PC-9 (cell line): Measurements from ENCODE around the gene FAM163B. TPM values are rescaled to one million over a fixed set of nuclear protein-coding genes. Genes with fewer than 3 reads are reported as not detected.

Experiments
- BruUV-seq: library from RNA; stranded (reverse); fragments of 400-500 nt; replicated peaks from 2 replicates; lab custom pipeline; 2021; lab: Mats Ljungman, UMichigan
- CTCF ChIA-PET: fragments of 300-600 bp; sonication (Branson Sonifier 250); formaldehyde crosslinking; loops from one replicate; lab custom pipeline; 2022; ENCODE audit warnings: antibody characterized with exemption; lab: Charles Lee
- POLR2A ChIA-PET: fragments of 300-600 bp; sonication (Branson Sonifier 250); formaldehyde crosslinking; loops from one replicate; lab custom pipeline; 2022; ENCODE audit warnings: antibody characterized with exemption; ENCODE audit not compliant: unreplicated experiment; lab: Charles Lee
- DNase-seq, 2 experiments: peaks; one replicate each; pipeline versions ENCODE4 v3.0.0 to v3.0.0-alpha.2; 2015 to 2022; ENCODE audit warnings: mixed read lengths in 1 of 2
- H2AFZ ChIP-seq: fragments of 200-600 bp; sonication (generic); 2 replicates; pipeline ENCODE4 v1.8.1; 2017; ENCODE audit warnings: antibody characterized with exemption
- H3F3A ChIP-seq: fragments of 200-600 bp; sonication (generic); 2 replicates; pipeline ENCODE4 v1.8.1; 2017; ENCODE audit warnings: antibody characterized with exemption, mild to moderate bottlenecking, low read depth; ENCODE audit not compliant: insufficient read depth
- H3K27ac ChIP-seq: fragments of 200-600 bp; sonication (generic); 2 replicates; pipeline ENCODE4 v1.6.1; 2016; ENCODE audit warnings: mixed run types
- H3K27me3 ChIP-seq: fragments of 200-600 bp; sonication (generic); 2 replicates; pipeline ENCODE4 v1.6.1; 2016; ENCODE audit warnings: low read depth, mixed run types; ENCODE audit not compliant: insufficient read depth
- H3K36me3 ChIP-seq: fragments of 200-600 bp; sonication (generic); 2 replicates; pipeline ENCODE4 v1.6.1; 2016; ENCODE audit warnings: low read depth, mixed run types
- H3K4me1 ChIP-seq: fragments of 200-600 bp; sonication (generic); replicated peaks from 2 replicates; pipeline ENCODE4 v1.6.1; 2016; ENCODE audit warnings: mixed run types; ENCODE audit not compliant: insufficient read depth
- H3K4me2 ChIP-seq: fragments of 200-600 bp; sonication (generic); 2 replicates; pipeline ENCODE4 v1.6.1; 2017; ENCODE audit warnings: mixed run types
- H3K4me3 ChIP-seq: fragments of 200-600 bp; sonication (generic); 2 replicates; pipeline ENCODE4 v1.6.1; 2016; ENCODE audit warnings: mixed run types
- H3K79me2 ChIP-seq: fragments of 200-600 bp; sonication (generic); 2 replicates; pipeline ENCODE4 v1.6.1; 2017; ENCODE audit warnings: low read depth, mixed run types
- H3K9me2 ChIP-seq: fragments of 200-600 bp; sonication (generic); 2 replicates; pipeline ENCODE4 v1.8.1; 2017; ENCODE audit warnings: mild to moderate bottlenecking; ENCODE audit not compliant: insufficient read depth
- H3K9me3 ChIP-seq: fragments of 200-600 bp; sonication (generic); 2 replicates; pipeline ENCODE4 v1.8.1; 2016; ENCODE audit warnings: low read depth; ENCODE audit not compliant: insufficient read depth
- H4K20me1 ChIP-seq: fragments of 200-600 bp; sonication (generic); 2 replicates; pipeline ENCODE4 v1.8.1; 2017; ENCODE audit not compliant: insufficient read depth
- CTCF ChIP-seq: fragments of 200-600 bp; sonication (generic); conservative IDR thresholded peaks from 2 replicates; pipeline ENCODE4 v1.6.1; 2017; ENCODE audit warnings: mixed run types, antibody characterized with exemption, mild to moderate bottlenecking, moderate library complexity
- EZH2 ChIP-seq: fragments of 200-600 bp; sonication (generic); IDR thresholded peaks from 2 replicates; pipeline ENCODE4 v1.8.0; 2017; ENCODE audit warnings: antibody characterized with exemption, low read depth
- intact Hi-C: fragments of 100-400 bp; cut with micrococcal nuclease; formaldehyde crosslinking; loops from one replicate; pipeline ENCODE4 v1.10.0; 2022; ENCODE audit not compliant: unreplicated experiment
- total RNA-seq: library from RNA; stranded (reverse); gene quantifications from 2 replicates; pipeline ENCODE4 v1.2.3, GENCODE V29; 2021

The FAM163B gene
- total RNA-seq, 1 experiment from 2014 or later: not detected

- ChIA-PET POLR2A (no interaction called here), CTCF (no interaction called here)
- no peaks in the 10 kb centered on the region for H3K9me2 ChIP-seq
- intact Hi-C loops: no loop called here
- H3K79me2 ChIP-seq: no peaks in the 10 kb centered on the region
- no peaks in the 10 kb centered on the region for H3F3A ChIP-seq
- BruUV-seq: no TSS peak
- H3K4me1 ChIP-seq: no peaks in the 10 kb centered on the region
- H3K4me2 ChIP-seq: no peak overlapping the region
- H2AFZ ChIP-seq: no peak overlapping the region
- H3K9me3 ChIP-seq: no peaks in the 10 kb centered on the region
- TF ChIP-seq EZH2 (no peak), CTCF (no peak)
- H3K36me3 ChIP-seq: no peaks in the 10 kb centered on the region
- no peak overlapping the region for H3K4me3 ChIP-seq
- H3K27me3 ChIP-seq: peaks cover 100% of the 10 kb centered on the region
- no peaks in the 10 kb centered on the region; the same call in 1 of the 2 replicates for H4K20me1 ChIP-seq
- no peak for DNase-seq
- H3K27ac ChIP-seq: no peak overlapping the region
Observed at GRCh38 chr9:133641396-133641655, 32.1 kb upstream of the FAM163B start.

- peaks cover 100% of the 10 kb centered on the region for H3K27me3 ChIP-seq
- CTCF ChIA-PET: no interaction called here
- no peak overlapping the region for H3K27ac ChIP-seq
- H3K9me3 ChIP-seq: no peaks in the 10 kb centered on the region
- H3K79me2 ChIP-seq: no peaks in the 10 kb centered on the region
- H3K4me1 ChIP-seq: no peaks in the 10 kb centered on the region
- BruUV-seq: no TSS peak
- intact Hi-C loops: no loop called here
- no peaks in the 10 kb centered on the region for H3F3A ChIP-seq
- no peaks in the 10 kb centered on the region for H3K36me3 ChIP-seq
- H2AFZ ChIP-seq: no peak overlapping the region
- TF ChIP-seq CTCF: no peak
- no peak for TF ChIP-seq EZH2
- H3K9me2 ChIP-seq: no peaks in the 10 kb centered on the region
- POLR2A ChIA-PET: no interaction called here
- H4K20me1 ChIP-seq: no peaks in the 10 kb centered on the region; the same call in 1 of the 2 replicates
- DNase-seq: no peak
- H3K4me3 ChIP-seq: no peak overlapping the region
- no peak overlapping the region for H3K4me2 ChIP-seq
Observed at GRCh38 chr9:133640580-133641395, 31.6 kb upstream of the FAM163B start.

- Histone ChIP-seq H3F3A (no peaks in the 10 kb centered on the region), H3K27ac (no peak overlapping the region), H2AFZ (no peak overlapping the region), H4K20me1 (no peaks in the 10 kb centered on the region; the same call in 1 of the 2 replicates), H3K36me3 (no peaks in the 10 kb centered on the region), H3K4me3 (no peak overlapping the region), H3K27me3 (peaks cover 100% of the 10 kb centered on the region), H3K9me2 (no peaks in the 10 kb centered on the region), H3K79me2 (no peaks in the 10 kb centered on the region), H3K4me1 (no peaks in the 10 kb centered on the region), H3K4me2 (no peak overlapping the region), H3K9me3 (no peaks in the 10 kb centered on the region)
- CTCF ChIA-PET: no interaction called here
- TF ChIP-seq CTCF: no peak
- TF ChIP-seq EZH2: no peak
- no peak for DNase-seq
- POLR2A ChIA-PET: no interaction called here
- intact Hi-C loops: no loop called here
- BruUV-seq: no TSS peak
Observed at GRCh38 chr9:133640160-133640559, 31.0 kb upstream of the FAM163B start.
